Activated T-helper 17 cell treated with anti-CD3 and anti-CD28 coated beads, Interleukin-2, amount 50 U/mL, for 72 hours (primary cell): Measurements from ENCODE around the gene RABEP1. TPM values are rescaled to one million over a fixed set of nuclear protein-coding genes. Genes with fewer than 3 reads are reported as not detected.
"Not testable (repeated sequence)": the region's sequence is repeated elsewhere in the genome, so short reads cannot be mapped to it uniquely, and the experiment has no call there.

Experiments used
- ATAC-seq: fragments of 150-1000 bp; cut with Tn5 transposase; replicated peaks from 2 replicates; pipeline ENCODE4 v1.10.0; 2021; ENCODE audit warnings: mild to moderate bottlenecking, moderate library complexity
- H3K27ac Mint-ChIP-seq: one replicate; pipeline ENCODE4 v1.8.0; 2022; ENCODE audit warnings: mixed read lengths
- H3K27me3 Mint-ChIP-seq: one replicate; pipeline ENCODE4 v1.8.0; 2022; ENCODE audit warnings: mixed read lengths
- H3K36me3 Mint-ChIP-seq: one replicate; pipeline ENCODE4 v1.8.0; 2022; ENCODE audit warnings: low read depth, mild to moderate bottlenecking, mixed read lengths
- H3K4me1 Mint-ChIP-seq: one replicate; pipeline ENCODE4 v1.8.0; 2022; ENCODE audit warnings: mixed read lengths
- H3K4me3 Mint-ChIP-seq: one replicate; pipeline ENCODE4 v1.8.0; 2022; ENCODE audit warnings: mild to moderate bottlenecking, mixed read lengths
- H3K9me3 Mint-ChIP-seq: one replicate; pipeline ENCODE4 v1.8.0; 2022; ENCODE audit warnings: mixed read lengths
- total RNA-seq, 2 donors: library from RNA; stranded (reverse); gene quantifications; one replicate each; pipeline ENCODE4 v1.2.3, GENCODE V29; 2022

RABEP1 gene
- total RNA-seq, 2 donors from 2014 or later: 35.7 to 55.5 TPM

- no peaks in the 10 kb centered on the region for H3K9me3 Mint-ChIP-seq
- ATAC-seq: peak; percentile 70
- peak overlapping the region; percentile 25 for H3K4me3 Mint-ChIP-seq
- H3K4me1 Mint-ChIP-seq: peaks cover 24% of the 10 kb centered on the region
- H3K27ac Mint-ChIP-seq: peak overlapping the region; percentile 10
- peaks cover 42% of the 10 kb centered on the region for H3K36me3 Mint-ChIP-seq
- H3K27me3 Mint-ChIP-seq: no peaks in the 10 kb centered on the region
Measured at GRCh38 chr17:5410594-5411272, 128.6 kb downstream of the RABEP1 start.

DNA sequence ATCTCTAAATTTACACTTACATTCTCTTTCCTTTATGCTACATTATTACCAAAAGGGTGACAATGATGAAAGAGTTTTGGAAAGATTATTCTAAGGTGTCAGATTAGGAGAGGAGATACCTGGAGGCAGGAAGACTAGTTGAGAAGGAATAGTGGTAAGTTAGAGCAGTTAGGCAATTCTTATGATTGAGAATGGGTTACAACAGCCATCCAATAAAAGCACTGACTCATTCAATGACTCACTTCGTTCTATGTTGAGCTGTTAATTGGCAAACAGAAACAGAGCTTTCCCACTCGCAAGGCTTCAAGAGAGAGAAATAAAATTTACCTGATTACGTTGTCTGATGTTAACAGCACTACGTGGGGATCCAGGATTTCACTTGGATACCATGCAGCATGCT lies 131.6 kb downstream of the RABEP1 start:
- peak; percentile 86 for ATAC-seq
- Mint-ChIP-seq H3K27me3 (no peaks in the 10 kb centered on the region), H3K4me3 (peak overlapping the region; percentile 9), H3K36me3 (peaks cover 69% of the 10 kb centered on the region), H3K27ac (no peak overlapping the region), H3K4me1 (peaks cover 24% of the 10 kb centered on the region), H3K9me3 (no peaks in the 10 kb centered on the region)

DNA sequence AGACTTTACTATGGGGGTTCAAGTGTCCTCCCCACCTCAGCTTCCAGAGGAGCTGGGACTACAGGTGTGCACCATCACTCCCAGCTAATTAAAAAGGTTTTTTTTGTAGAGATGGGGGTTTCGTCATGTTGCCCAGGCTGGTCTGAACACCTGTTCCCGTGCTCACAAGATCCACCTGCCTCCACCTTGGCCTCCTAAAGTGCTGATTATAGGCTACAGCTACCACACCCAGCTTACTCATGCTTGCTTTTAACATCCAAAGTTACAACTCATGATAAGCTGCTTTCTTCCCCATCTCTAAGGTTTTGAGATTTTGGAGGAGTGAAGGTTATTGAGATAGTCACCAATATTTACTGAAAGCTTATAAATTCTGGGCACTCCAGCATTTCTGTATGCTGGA lies 134.8 kb downstream of the RABEP1 start:
- H3K27me3 Mint-ChIP-seq: no peaks in the 10 kb centered on the region
- no peak overlapping the region for H3K27ac Mint-ChIP-seq
- peaks cover 98% of the 10 kb centered on the region for H3K36me3 Mint-ChIP-seq
- no peak for ATAC-seq
- peak overlapping the region; percentile 88 for H3K4me3 Mint-ChIP-seq
- no peaks in the 10 kb centered on the region for H3K9me3 Mint-ChIP-seq
- H3K4me1 Mint-ChIP-seq: peaks cover 25% of the 10 kb centered on the region

DNA sequence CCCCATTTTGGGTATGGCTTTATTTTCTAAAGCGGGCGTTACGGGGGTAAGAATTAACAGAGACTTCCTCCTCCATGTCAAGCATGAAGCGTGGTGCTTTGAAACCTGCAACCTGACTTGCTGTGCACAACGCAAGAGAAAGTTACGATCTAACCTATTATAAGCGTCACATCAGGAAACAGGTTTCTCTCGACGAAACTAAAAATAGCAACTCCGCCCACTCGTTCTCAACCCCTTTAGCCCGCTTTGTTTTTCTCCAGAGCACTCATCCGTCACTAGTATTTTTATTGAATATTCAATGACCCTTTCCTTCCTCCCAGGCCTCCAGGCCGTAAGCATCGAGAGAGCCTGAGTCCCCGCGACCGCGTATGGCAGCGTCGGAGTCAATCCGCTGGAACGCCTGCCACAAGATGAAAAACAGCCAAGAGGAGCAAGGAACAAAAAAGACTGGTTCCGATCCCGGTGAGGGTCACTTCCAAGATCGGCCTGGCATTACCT lies 136.8 kb downstream of the RABEP1 start:
- Mint-ChIP-seq H3K36me3 (peaks cover 98% of the 10 kb centered on the region), H3K9me3 (no peaks in the 10 kb centered on the region), H3K4me1 (peaks cover 22% of the 10 kb centered on the region), H3K27ac (peak overlapping the region; percentile 86), H3K4me3 (peak overlapping the region; percentile 88), H3K27me3 (no peaks in the 10 kb centered on the region)
- ATAC-seq: peak; percentile 46

GRCh38 chr17:5419356-5419958 lies 137.4 kb downstream of the RABEP1 start, which contains the start of gene NUP88:
NUP88 (minus strand) TSS chr17:5419662; CDS start chr17:5419650, 12 bp downstream.
- Mint-ChIP-seq H3K9me3 (no peaks in the 10 kb centered on the region), H3K27me3 (no peaks in the 10 kb centered on the region), H3K36me3 (peaks cover 98% of the 10 kb centered on the region), H3K4me3 (peak within 1 kb of the TSS; percentile 88), H3K27ac (peak within 1 kb of the TSS; percentile 86), H3K4me1 (peaks cover 22% of the 10 kb centered on the region)
- ATAC-seq: peak; percentile 95

DNA sequence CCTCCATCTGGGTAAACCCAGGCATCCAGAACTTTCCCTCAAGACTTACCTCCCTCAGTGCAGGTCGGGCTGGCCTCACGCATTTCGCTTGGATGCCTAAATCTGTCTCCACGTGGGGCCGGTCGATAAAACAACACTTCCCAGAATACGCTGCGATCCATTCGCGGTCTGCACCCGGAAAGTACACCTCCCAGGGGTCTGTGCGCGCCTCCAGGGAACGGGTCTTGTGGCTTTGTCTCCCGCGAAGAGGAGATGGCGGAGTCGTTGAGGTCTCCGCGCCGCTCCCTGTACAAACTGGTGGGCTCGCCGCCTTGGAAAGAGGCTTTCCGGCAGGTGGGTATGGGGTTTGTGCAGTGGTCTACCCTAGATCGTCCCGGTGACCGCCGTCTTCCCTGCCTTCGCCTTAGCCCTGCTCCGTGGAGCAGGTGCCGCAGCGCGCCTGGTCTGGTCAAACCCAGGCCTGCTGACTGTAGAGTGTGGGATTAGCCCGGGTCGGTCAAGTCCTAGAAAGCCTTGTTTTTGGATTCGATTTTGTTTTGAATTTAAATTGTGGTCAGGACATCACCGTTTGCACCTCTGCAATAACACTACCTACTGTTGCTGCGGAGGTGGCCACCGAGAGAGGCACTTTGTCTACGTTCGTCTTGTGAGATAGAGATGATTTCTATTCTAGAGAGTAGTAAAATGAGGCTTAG lies 138.0 kb downstream of the RABEP1 start, which contains the start of gene RPAIN:
Gene RPAIN (plus strand): TSS at position 224 of the 695 bp plus-strand sequence. CDS start 29 bp downstream, at position 253.
- Mint-ChIP-seq H3K9me3 (no peaks in the 10 kb centered on the region), H3K4me1 (peaks cover 22% of the 10 kb centered on the region)

DNA sequence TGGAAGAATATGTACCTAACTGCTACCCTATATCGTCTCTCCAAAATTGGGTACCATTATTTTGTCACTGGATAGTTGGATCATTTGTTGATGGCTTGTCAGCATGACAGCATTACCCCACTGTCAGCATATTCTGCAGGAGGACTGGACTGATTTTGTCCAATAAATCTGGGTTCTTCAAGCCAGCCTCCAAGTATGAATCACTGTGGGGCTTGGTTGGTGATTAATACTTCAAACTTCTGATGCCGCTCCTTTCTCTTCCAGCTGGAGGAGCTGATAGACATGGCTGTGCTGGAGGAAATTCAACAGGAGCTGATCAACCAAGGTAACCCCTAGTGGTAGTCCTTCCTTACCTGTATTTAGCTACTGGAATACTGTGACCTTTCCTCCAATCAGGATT lies 140.4 kb downstream of the RABEP1 start:
- Mint-ChIP-seq H3K4me3 (no peak overlapping the region), H3K9me3 (no peaks in the 10 kb centered on the region), H3K27me3 (no peaks in the 10 kb centered on the region), H3K36me3 (peaks cover 98% of the 10 kb centered on the region), H3K27ac (no peak overlapping the region), H3K4me1 (peaks cover 22% of the 10 kb centered on the region)
- ATAC-seq: no peak

More for the DNA sequence above, 138.0 kb downstream of the RABEP1 start, which contains the start of gene RPAIN:
- no peaks in the 10 kb centered on the region for H3K27me3 Mint-ChIP-seq
- H3K36me3 Mint-ChIP-seq: peaks cover 98% of the 10 kb centered on the region
- H3K27ac Mint-ChIP-seq: peak within 1 kb of the TSS; percentile 86
- peak within 1 kb of the TSS; percentile 88 for H3K4me3 Mint-ChIP-seq
- peak; percentile 65 for ATAC-seq

GRCh38 chr17:5424909-5425308 lies 142.8 kb downstream of the RABEP1 start:
- H3K4me1 Mint-ChIP-seq: peaks cover 22% of the 10 kb centered on the region
- peaks cover 98% of the 10 kb centered on the region for H3K36me3 Mint-ChIP-seq
- ATAC-seq: no peak
- no peaks in the 10 kb centered on the region for H3K27me3 Mint-ChIP-seq
- no peaks in the 10 kb centered on the region for H3K9me3 Mint-ChIP-seq
- no peak overlapping the region for H3K4me3 Mint-ChIP-seq
- no peak overlapping the region for H3K27ac Mint-ChIP-seq

GRCh38 chr17:5425826-5426225 lies 143.7 kb downstream of the RABEP1 start:
- Mint-ChIP-seq H3K27ac (no peak overlapping the region), H3K27me3 (no peaks in the 10 kb centered on the region), H3K36me3 (peaks cover 98% of the 10 kb centered on the region)

DNA sequence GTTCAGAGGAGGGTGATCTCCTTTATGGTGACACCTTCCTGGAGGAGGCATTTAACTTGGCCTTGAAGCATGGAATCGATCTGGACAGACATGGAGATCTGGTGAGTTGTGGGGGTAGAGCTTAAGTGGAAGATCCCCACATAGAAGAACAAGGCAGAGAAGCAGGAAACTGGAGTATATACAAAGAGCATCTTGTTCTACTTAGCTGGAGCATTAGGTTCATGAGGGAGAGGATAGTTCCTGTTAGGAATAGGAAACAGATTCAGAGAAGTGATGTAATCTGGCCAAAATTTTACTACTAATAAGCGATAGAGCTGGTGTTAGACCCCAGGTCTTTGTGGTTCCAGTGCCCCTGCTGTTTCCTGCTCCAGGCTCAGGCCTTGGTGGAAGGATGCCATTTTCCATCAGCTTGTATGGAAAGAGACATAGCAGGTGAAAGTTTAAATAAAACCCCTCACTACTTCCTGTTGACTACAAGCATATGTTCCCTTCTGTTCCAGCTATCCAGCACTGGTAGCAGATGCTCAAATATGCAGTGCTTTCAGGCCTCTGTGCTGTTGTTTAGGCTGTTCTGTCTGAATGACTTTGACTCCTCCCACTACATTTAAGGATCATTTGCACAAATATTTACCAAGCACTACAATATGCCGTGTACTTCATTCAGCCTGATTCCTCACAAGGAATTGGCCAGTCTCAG lies 147.3 kb downstream of the RABEP1 start:
- ATAC-seq: no peak
- Mint-ChIP-seq H3K27ac (peak overlapping the region; percentile 52), H3K9me3 (no peaks in the 10 kb centered on the region), H3K4me1 (peaks cover 6% of the 10 kb centered on the region), H3K36me3 (peaks cover 98% of the 10 kb centered on the region), H3K27me3 (no peaks in the 10 kb centered on the region), H3K4me3 (no peak overlapping the region)

More at GRCh38 chr17:5425826-5426225, 143.7 kb downstream of the RABEP1 start:
- H3K9me3 Mint-ChIP-seq: no peaks in the 10 kb centered on the region
- H3K4me1 Mint-ChIP-seq: peaks cover 21% of the 10 kb centered on the region
- no peak overlapping the region for H3K4me3 Mint-ChIP-seq
- ATAC-seq: no peak

- H3K27me3 Mint-ChIP-seq: no peaks in the 10 kb centered on the region
- no peak overlapping the region for H3K4me3 Mint-ChIP-seq
- H3K9me3 Mint-ChIP-seq: no peaks in the 10 kb centered on the region
- ATAC-seq: no peak
- peak overlapping the region; percentile 89 for H3K27ac Mint-ChIP-seq
- H3K36me3 Mint-ChIP-seq: peaks cover 98% of the 10 kb centered on the region
- H3K4me1 Mint-ChIP-seq: peaks cover 6% of the 10 kb centered on the region
Measured at GRCh38 chr17:5430413-5430999, 148.4 kb downstream of the RABEP1 start.

- not testable (repeated sequence) for H3K4me3 Mint-ChIP-seq, H3K4me1 Mint-ChIP-seq, H3K27me3 Mint-ChIP-seq, ATAC-seq, H3K9me3 Mint-ChIP-seq
- Mint-ChIP-seq H3K36me3 (peaks cover 97% of the 10 kb centered on the region), H3K27ac (peak overlapping the region; percentile 89)
Measured at GRCh38 chr17:5431234-5431633, 149.2 kb downstream of the RABEP1 start.

GRCh38 chr17:5431949-5432556 lies 150.0 kb downstream of the RABEP1 start:
- Mint-ChIP-seq H3K36me3 (peaks cover 97% of the 10 kb centered on the region), H3K4me3 (no peak overlapping the region), H3K9me3 (no peaks in the 10 kb centered on the region), H3K27me3 (no peaks in the 10 kb centered on the region), H3K4me1 (peaks cover 6% of the 10 kb centered on the region), H3K27ac (no peak overlapping the region)
- no peak for ATAC-seq
